ENCODE measurements around the gene TMCC2.

GRCh38 chr1:205271745-205272144 is 44.0 kb downstream of the TMCC2 start:
- TF ChIP-seq CTCF (IDR thresholded peaks at IDR 0.05) (no peak), POLR2AphosphoS5 (IDR thresholded peaks at IDR 0.05) (no peak), POLR2A (IDR thresholded peaks at IDR 0.05) (no peak)

All from transverse colon (tissue), 4 donors.